NCI-H2196 treated with DMSO at 0.1 percent for 48 hours (cell line): ENCODE results near the gene ISLR.
"Not testable (repeated sequence)": the region's sequence is repeated elsewhere in the genome, so short reads cannot be mapped to it uniquely, and the experiment has no call there.

ENCODE experiments used
- DNase-seq: peaks from one replicate; lab custom pipeline; 2025; ENCODE audit not compliant: unreplicated experiment; lab: John Stamatoyannopoulos, UW

The ISLR gene

GRCh38 chr15:74136814-74137536 is 36.5 kb upstream of the ISLR start:
- DNase-seq, result no peak

GRCh38 chr15:74137537-74137894 is 36.0 kb upstream of the ISLR start:
- DNase-seq, result no peak

DNA sequence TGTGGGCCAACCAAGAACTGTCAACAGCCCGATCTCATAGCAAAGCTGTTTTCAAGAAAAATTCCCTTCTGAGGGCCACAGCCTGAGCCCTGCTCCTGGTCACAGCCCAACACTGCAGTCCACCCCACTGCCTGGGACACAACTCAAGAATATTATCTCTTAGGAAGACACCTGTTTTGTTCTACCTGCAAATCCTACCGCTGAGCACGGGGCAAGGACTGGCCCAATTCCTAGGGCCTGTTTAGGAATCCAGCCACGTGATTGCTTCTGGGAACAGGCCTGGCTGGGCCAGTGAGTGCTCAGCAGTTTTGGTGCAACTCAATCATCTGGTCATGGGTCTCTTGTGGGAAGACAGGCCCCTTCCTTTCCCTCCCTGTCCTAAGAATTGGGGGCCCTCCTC is 34.9 kb upstream of the ISLR start:
- DNase-seq, result no peak

GRCh38 chr15:74141591-74141990 is 31.9 kb upstream of the ISLR start:
- no peak for DNase-seq

DNA sequence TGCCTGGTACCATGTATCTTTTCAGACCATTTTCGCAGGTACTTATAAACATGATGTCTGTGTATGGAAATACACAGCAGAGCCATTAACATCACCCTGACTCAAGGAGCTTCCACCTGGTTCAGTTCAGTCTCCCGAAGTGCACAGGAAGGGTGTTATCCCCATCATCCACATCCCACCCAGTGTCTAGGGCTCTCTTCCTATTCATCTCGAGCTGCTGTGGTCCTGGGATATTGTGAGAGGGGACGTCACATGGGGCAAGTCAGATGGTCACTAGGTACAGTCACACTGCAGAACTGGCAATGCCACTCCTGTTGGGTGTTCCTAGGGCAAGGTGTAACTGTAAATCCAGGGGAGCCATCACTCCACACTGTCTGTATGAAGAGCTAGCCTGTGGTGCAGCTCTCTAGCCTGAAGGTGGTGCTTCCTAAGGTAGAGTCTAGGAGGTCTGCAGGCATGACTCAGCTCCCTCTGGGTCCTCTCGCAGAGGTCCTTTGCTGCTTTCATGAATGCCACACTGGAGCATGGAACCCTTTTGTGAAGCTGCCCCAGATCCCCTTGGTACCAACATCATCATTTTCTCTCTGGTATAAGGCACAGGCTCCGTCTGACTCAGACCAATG is 29.2 kb upstream of the ISLR start:
- DNase-seq, result no peak

- no peak for DNase-seq
Measured at GRCh38 chr15:74146277-74146800, 27.2 kb upstream of the ISLR start.

GRCh38 chr15:74147051-74147450 is 26.5 kb upstream of the ISLR start:
- DNase-seq, result no peak

- no peak for DNase-seq
Measured at GRCh38 chr15:74155766-74156417, 17.6 kb upstream of the ISLR start.

DNA sequence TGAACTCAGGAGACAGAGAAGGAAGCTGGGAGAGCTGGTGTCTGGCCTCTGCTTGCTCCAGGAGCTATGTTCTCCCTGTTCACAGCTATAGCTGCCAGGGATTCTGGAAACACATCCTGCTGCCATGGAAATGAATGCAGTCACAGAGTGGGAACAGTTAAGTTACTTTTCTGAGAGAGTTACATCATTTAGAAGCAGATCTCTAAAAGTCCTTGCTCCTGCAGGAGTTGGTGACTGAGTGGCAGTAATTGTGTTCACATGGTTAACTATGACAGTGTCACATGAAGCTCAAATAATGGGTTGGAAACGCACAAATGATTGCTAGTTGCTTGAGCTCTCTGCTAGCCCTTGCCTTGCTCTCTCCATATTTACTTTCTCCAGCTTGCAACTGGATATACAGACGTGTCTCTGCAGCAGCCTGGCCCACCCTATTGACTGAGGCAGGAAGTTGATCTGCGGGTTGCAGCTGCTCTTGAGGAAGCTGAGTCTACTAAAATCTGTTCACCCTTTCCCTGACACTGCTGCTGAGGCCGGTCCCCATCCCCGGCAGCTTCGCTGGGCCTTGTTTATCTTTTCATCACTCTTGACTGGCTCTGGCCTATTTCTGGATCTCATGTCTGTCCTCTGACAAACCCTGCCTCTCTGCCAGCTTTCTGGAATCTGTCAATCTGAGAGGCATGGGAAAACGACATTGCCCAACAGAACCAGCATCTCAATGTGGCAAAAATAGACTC is 16.7 kb upstream of the ISLR start:
- no peak for DNase-seq

- DNase-seq, result no peak
Measured at GRCh38 chr15:74157868-74158827, 15.4 kb upstream of the ISLR start.

GRCh38 chr15:74158855-74159650 is 14.5 kb upstream of the ISLR start:
- no peak for DNase-seq

GRCh38 chr15:74159773-74160172 is 13.7 kb upstream of the ISLR start:
- DNase-seq, result no peak

GRCh38 chr15:74160390-74160789 is 13.1 kb upstream of the ISLR start:
- DNase-seq, result not testable (repeated sequence)

DNA sequence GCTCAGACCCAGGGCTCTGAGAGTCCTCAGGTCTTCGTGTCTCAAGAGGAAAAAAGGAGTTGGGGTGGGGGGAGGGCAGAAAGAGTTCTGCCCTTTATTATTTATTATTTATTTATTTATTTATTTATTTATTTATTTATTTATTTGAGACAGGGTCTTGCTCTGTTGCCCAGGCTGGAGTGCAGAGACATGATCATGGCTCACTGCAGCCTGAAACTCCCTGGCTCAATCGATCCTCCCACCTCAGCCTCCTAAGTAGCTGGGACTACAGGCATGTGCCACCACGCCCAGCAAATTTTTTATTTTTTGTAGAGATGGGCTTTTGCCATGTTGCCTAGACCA is 11.3 kb upstream of the ISLR start:
- not testable (repeated sequence) for DNase-seq

GRCh38 chr15:74165461-74165860 is 8.0 kb upstream of the ISLR start:
- no peak for DNase-seq

GRCh38 chr15:74167891-74168331 is 5.6 kb upstream of the ISLR start:
- no peak for DNase-seq

- no peak for DNase-seq
Measured at GRCh38 chr15:74168711-74169126, 4.8 kb upstream of the ISLR start.

GRCh38 chr15:74170071-74170844 is 3.3 kb upstream of the ISLR start:
- no peak for DNase-seq
